GM12891 (cell line): ENCODE results near the gene HBG1.

Experiments
- PAX5 ChIP-seq: IDR thresholded peaks from 2 replicates; pipeline ENCODE4 v1.6.1; 2011; ENCODE audit warnings: low read length, moderate library complexity, mild to moderate bottlenecking; ENCODE audit not compliant: insufficient read depth, severe bottlenecking
- POLR2A ChIP-seq: IDR thresholded peaks from 2 replicates; pipeline ENCODE4 v1.6.1; 2011; ENCODE audit warnings: low read depth, low read length, control low read depth
- POLR2AphosphoS5 ChIP-seq: IDR thresholded peaks from 2 replicates; pipeline ENCODE4 v1.6.1; 2011; ENCODE audit warnings: low read depth, low read length, control low read depth
- TAF1 ChIP-seq: IDR thresholded peaks from 2 replicates; pipeline ENCODE4 v1.6.1; 2011; ENCODE audit warnings: low read depth, low read length, control low read depth

GRCh38 chr11:5237420-5237819 lies 12.2 kb downstream of the HBG1 start:
- TF ChIP-seq POLR2AphosphoS5 (no peak), TAF1 (no peak), POLR2A (no peak), PAX5 (no peak)
